GM12873 (cell line): ENCODE measurements around the gene ARHGAP9.

ENCODE experiments used
- CTCF ChIP-seq: IDR thresholded peaks from 2 replicates; pipeline ENCODE4 v1.5.1; 2012; ENCODE audit warnings: low read depth, mild to moderate bottlenecking, moderate library complexity, low read length, control low read depth; ENCODE audit not compliant: insufficient read depth; ENCODE audit errors: missing control alignments

ARHGAP9 gene

GRCh38 chr12:57467212-57467874 is 12.3 kb downstream of the ARHGAP9 start:
- TF ChIP-seq CTCF: no peak

- TF ChIP-seq CTCF: no peak
Measured at GRCh38 chr12:57465747-57466505, 13.7 kb downstream of the ARHGAP9 start.

GRCh38 chr12:57465030-57465746 is 14.5 kb downstream of the ARHGAP9 start:
- no peak for TF ChIP-seq CTCF

- no peak for TF ChIP-seq CTCF
Measured at GRCh38 chr12:57464569-57464968, 15.1 kb downstream of the ARHGAP9 start.

GRCh38 chr12:57462912-57463253 is 16.8 kb downstream of the ARHGAP9 start:
- no peak for TF ChIP-seq CTCF

- peak; percentile 94 for TF ChIP-seq CTCF
Measured at GRCh38 chr12:57462251-57462911, 17.3 kb downstream of the ARHGAP9 start.

GRCh38 chr12:57461917-57462250 is 17.8 kb downstream of the ARHGAP9 start:
- TF ChIP-seq CTCF: no peak
